GM12878 (cell line): ENCODE results near the gene IL4. TPM values are rescaled to one million over a fixed set of nuclear protein-coding genes. Genes with fewer than 3 reads are reported as not detected.

Experiments used
- ATAC-seq: fragments of 200-7000 bp; cut with Tn5 transposase; 3 replicates; pipeline ENCODE4 v1.9.1; 2020; ENCODE audit warnings: mild to moderate bottlenecking, moderate library complexity
- BruUV-seq: library from RNA; stranded (reverse); fragments of 400-500 nt; replicated peaks from 2 replicates; lab custom pipeline; 2021; lab: Mats Ljungman, UMichigan
- CTCF ChIA-PET: fragments of 300-600 bp; sonication (Branson Sonifier 250); formaldehyde crosslinking; extraction: SDS; loops from one replicate; lab custom pipeline; 2021; ENCODE audit warnings: inconsistent platforms; lab: Yijun Ruan, JAX
- POLR2A ChIA-PET: fragments of 350-600 bp; formaldehyde crosslinking; extraction: SDS; loops from one replicate; lab custom pipeline; 2021; ENCODE audit warnings: inconsistent platforms; lab: Charles Lee
- RAD21 ChIA-PET: fragments of 300-600 bp; sonication (Branson Sonifier 250); formaldehyde crosslinking; loops from one replicate; lab custom pipeline; 2023; ENCODE audit warnings: antibody characterized with exemption; ENCODE audit not compliant: unreplicated experiment; lab: Charles Lee
- SMC1A ChIA-PET: fragments of 300-600 bp; sonication (Branson Sonifier 250); formaldehyde crosslinking; loops from one replicate; lab custom pipeline; 2023; ENCODE audit not compliant: unreplicated experiment, uncharacterized antibody; lab: Charles Lee
- DNase-seq: peaks from one replicate; pipeline ENCODE4 v3.0.0-alpha.2; 2011; ENCODE audit warnings: low read depth, low spot score
- FAIRE-seq: peaks from 3 replicates; lab custom pipeline; 2011; peaks lifted over from hg19 to GRCh38; lab: Jason Lieb, UNC
- H2AFZ ChIP-seq: 2 replicates; pipeline ENCODE4 v1.6.0; 2011; ENCODE audit warnings: low read depth, low read length, control low read depth; ENCODE audit not compliant: control insufficient read depth
- H3K27ac ChIP-seq: 2 replicates; pipeline ENCODE4 v1.5.1; 2011; ENCODE audit warnings: control low read depth; ENCODE audit not compliant: control insufficient read depth, insufficient read depth
- H3K27me3 ChIP-seq, 2 experiments: replicated peaks in 1 of 2; 2 replicates each; pipeline versions ENCODE4 v1.6.0 to v1.6.1; 2011; ENCODE audit warnings: low read length in 1 of 2; ENCODE audit not compliant: control insufficient read depth in 2 of 2, insufficient read depth in 2 of 2
- H3K36me3 ChIP-seq, 2 experiments: 2 replicates each; pipeline ENCODE4 v1.5.1; 2011; ENCODE audit warnings: low read length in 1 of 2; ENCODE audit not compliant: control insufficient read depth in 2 of 2, insufficient read depth in 2 of 2
- H3K4me1 ChIP-seq: 2 replicates; pipeline ENCODE4 v1.6.1; 2011; ENCODE audit warnings: mild to moderate bottlenecking, low read length, moderate library complexity, mixed read lengths; ENCODE audit not compliant: control insufficient read depth, insufficient read depth
- H3K4me2 ChIP-seq: 2 replicates; pipeline ENCODE4 v1.6.0; 2011; ENCODE audit warnings: control low read depth; ENCODE audit not compliant: control insufficient read depth, insufficient read depth
- H3K4me3 ChIP-seq: fragments of 200-600 bp; sonication (generic); 2 replicates; pipeline ENCODE4 v1.5.1; 2016
- H3K79me2 ChIP-seq: 2 replicates; pipeline ENCODE4 v1.6.0; 2011; ENCODE audit warnings: low read length; ENCODE audit not compliant: control insufficient read depth, insufficient read depth
- H3K9ac ChIP-seq: 2 replicates; pipeline ENCODE4 v1.8.0; 2011; ENCODE audit warnings: low read length, control low read depth, mixed read lengths; ENCODE audit not compliant: control insufficient read depth, insufficient read depth
- H3K9me3 ChIP-seq: replicated peaks from 3 replicates; pipeline ENCODE4 v1.5.1; 2011; ENCODE audit warnings: mild to moderate bottlenecking, low read length; ENCODE audit not compliant: control insufficient read depth, insufficient read depth
- H4K20me1 ChIP-seq: 2 replicates; pipeline ENCODE4 v1.6.0; 2011; ENCODE audit not compliant: control insufficient read depth, insufficient read depth
- BCL3 ChIP-seq: IDR thresholded peaks from 2 replicates; pipeline ENCODE4 v1.6.1; 2011; ENCODE audit warnings: borderline replicate concordance, low read depth, mild to moderate bottlenecking, moderate library complexity, low read length; ENCODE audit not compliant: insufficient read depth, poor library complexity, severe bottlenecking
- CREB1 ChIP-seq: IDR thresholded peaks from 2 replicates; pipeline ENCODE4 v1.6.1; 2012; ENCODE audit warnings: low read depth, mild to moderate bottlenecking, inconsistent platforms
- SMAD5 ChIP-seq: IDR thresholded peaks from 2 replicates; pipeline ENCODE4 v1.6.1; 2016; ENCODE audit warnings: antibody characterized with exemption, low read depth
- WGBS: methylation state at CpG from one replicate; pipeline ENCODE4 v1.1.6; 2016; ENCODE audit warnings: low lambda C conversion rate; ENCODE audit not compliant: insufficient replicate concordance, insufficient coverage; ENCODE audit errors: missing lambda C conversion rate; 5-methylcytosine and 5-hydroxymethylcytosine counted together
- in situ Hi-C: fragments of 300-500 bp; cut with MboI; formaldehyde crosslinking; loops from 9 replicates; pipeline ENCODE4 v1.14.3; 2018; ENCODE audit warnings: mixed read lengths
- intact Hi-C: fragments of 100-400 bp; cut with micrococcal nuclease; formaldehyde crosslinking; loops from one replicate; pipeline ENCODE4 v1.14.2; 2022; ENCODE audit not compliant: unreplicated experiment
- polyA plus RNA-seq, 11 experiments: library from polyadenylated mRNA; depleted of rRNA in 4 of 11; unstranded in 6 of 11; stranded (reverse) in 5 of 11; fragments of >200 nt; fragmentation: Nextera tagmentation in 4 of 11; fragmentation: Illumina TruSeq in 1 of 11; extraction: Ambion mirVana in 4 of 11; extraction: Trizol in 1 of 11; gene quantifications; 1 replicate in 1 of 11; 2 replicates in 10 of 11; pipeline versions ENCODE4 v1.2.1 to v1.2.3, GENCODE V29; 2011 to 2016; ENCODE audit warnings: inconsistent platforms in 2 of 11, missing spikeins in 2 of 11, low read depth in 1 of 11
- total RNA-seq, 4 experiments: library from RNA; depleted of rRNA in 3 of 4; stranded (reverse); fragments of >200 nt in 3 of 4; fragmentation: Illumina TruSeq in 1 of 4; extraction: Trizol in 1 of 4; gene quantifications; 2 replicates each; pipeline versions ENCODE4 v1.2.1 to v1.2.3, GENCODE V29; 2013 to 2021

IL4 gene
- total and polyA plus RNA-seq, 10 of the 15 experiments (the other 5 are each of a cell fraction or from before 2014, with no cell fraction given): 0.20 to 0.80 (median 0.50) TPM; not detected in 7

- in situ Hi-C loops: no loop called here
- DNase-seq (no peak), ATAC-seq (peak; percentile 21), FAIRE-seq (no peak)
- POLR2A ChIA-PET: interaction anchor here (0.6 to 6.3 kb wide), 7 partner anchors 11 to 226 kb away, joined by 3 to 53 read pairs (median 8); partner anchors contain the start of gene IL13
- 0 out of 2 replicates have a peak, but pooled peaks have one; percentile 49 for TF ChIP-seq SMAD5
- TF ChIP-seq CREB1: no peak
- peak; percentile 68 for TF ChIP-seq BCL3
- intact Hi-C loops: loop anchor here (2.0 kb wide), 1 partner anchor 20 kb away; no protein-coding TSS in a partner anchor
- RAD21 ChIA-PET: interaction anchor here (0.9 to 5.7 kb wide), 18 partner anchors 10 to 254 kb away, joined by 3 to 113 read pairs (median 4); partner anchors contain the start of genes IL13, IL4, KIF3A and SOWAHA
- Histone ChIP-seq H2AFZ (no peak overlapping the region), H3K4me1 (peaks cover 52% of the 10 kb centered on the region), H3K27me3 (no peaks in the 10 kb centered on the region), H4K20me1 (no peaks in the 10 kb centered on the region), H3K36me3 (peaks cover 20 to 39% of the 10 kb centered on the region in 2 experiments), H3K27ac (peak overlapping the region; percentile 1), H3K9me3 (no peaks in the 10 kb centered on the region), H3K79me2 (no peaks in the 10 kb centered on the region), H3K4me2 (peak overlapping the region; percentile 49), H3K4me3 (no peak overlapping the region), H3K9ac (no peak overlapping the region)
- SMC1A ChIA-PET: interaction anchor here (0.7 to 7.8 kb wide), 20 partner anchors 9 to 179 kb away, joined by 3 to 119 read pairs (median 6); partner anchors contain the start of genes CCNI2, IL13, IL4 and KIF3A
- no TSS peak for BruUV-seq
- CTCF ChIA-PET: interaction anchor here (1.2 to 4.8 kb wide), 7 partner anchors 10 to 179 kb away, joined by 3 to 28 read pairs (median 13); partner anchors contain the start of gene IL13
- 17% methylated on average over 4 of the region's 4 CpGs for WGBS
Observed at GRCh38 chr5:132640613-132641012, 33.2 kb upstream of the IL4 start.
